SKM-1 (cell line): Measurements from ENCODE around the gene TCF25.

Source experiments
- DNase-seq: peaks from one replicate; lab custom pipeline; 2025; ENCODE audit not compliant: unreplicated experiment; lab: John Stamatoyannopoulos, UW

TCF25 gene

DNA sequence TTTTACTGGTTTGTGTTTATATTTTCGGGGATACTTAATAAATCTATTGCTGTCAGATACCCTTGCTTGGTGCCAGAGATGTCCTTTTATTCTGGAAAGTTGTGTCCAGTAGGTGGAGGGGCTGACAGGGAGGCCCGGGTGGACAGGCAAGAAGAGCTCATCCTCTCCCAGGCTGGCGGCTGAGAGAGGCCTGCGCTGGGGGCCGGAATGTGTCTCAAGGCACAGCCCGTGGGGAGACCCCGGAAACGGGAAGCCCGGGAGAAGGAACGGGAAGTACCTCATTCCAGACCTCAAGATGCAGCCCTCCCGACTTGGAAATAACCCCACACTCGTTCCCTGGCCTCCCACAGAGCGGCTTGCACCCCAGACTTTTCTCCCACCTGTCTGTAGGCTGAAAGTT is 62.6 kb downstream of the TCF25 start:
- no peak for DNase-seq

DNA sequence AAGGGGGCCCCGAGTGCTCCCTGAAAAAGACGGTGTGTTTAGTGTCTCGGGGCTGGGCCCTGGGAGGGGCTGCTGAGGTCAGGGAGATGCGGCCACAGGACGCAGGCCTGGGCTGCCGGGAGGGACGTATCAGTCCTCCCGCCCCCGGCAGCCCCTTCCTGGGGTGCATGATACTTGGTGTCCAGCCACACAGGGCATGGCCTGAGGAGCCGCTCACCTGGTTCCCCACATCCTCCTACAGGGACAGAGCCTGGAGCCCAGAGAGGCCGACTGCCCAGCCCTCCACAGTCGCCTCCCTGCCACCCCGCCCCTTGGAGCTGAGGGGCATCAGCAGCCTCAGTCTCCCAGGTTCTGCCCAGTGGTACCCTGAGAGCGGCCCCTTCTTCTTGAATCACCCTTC is 63.1 kb downstream of the TCF25 start:
- DNase-seq = no peak

GRCh38 chr16:89936981-89937380 is 63.6 kb downstream of the TCF25 start:
- no peak for DNase-seq

DNA sequence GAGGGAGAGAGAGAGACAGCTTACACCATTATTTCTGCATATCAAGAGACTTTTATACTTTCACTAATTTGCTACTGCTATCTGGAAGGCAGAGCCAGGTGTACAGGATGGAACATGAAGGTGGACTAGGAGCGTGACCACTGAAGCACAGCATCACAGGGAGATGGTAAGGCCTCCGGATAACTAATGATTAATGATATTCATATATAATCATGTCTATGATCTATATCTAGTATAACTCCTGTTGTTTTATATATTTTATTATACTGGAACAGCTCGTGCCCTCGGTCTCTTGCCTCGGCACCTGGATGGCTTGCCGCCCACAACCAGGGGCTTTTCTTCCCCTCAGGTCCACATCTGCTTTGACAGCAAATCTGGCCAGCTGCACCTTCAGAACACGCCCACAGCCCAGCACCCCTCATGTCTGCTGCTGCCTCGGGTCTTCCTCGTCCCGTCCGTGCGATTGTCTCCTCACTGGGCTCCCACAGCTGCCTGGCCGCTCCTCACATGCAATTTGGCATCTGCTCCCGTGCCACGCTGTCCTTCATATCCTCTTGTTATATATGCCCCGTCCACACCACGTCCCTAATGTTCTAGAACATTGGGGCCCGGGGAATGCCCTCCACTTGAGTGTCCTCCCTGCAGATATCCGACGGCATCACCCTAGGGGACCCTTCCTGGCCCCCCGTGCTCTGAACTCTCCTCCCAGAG is 64.9 kb downstream of the TCF25 start:
- no peak for DNase-seq

- no peak for DNase-seq
These were observed 71.4 kb downstream of the TCF25 start for GRCh38 chr16:89944773-89945172.

GRCh38 chr16:89945654-89946053 is 72.3 kb downstream of the TCF25 start:
- no peak for DNase-seq

DNA sequence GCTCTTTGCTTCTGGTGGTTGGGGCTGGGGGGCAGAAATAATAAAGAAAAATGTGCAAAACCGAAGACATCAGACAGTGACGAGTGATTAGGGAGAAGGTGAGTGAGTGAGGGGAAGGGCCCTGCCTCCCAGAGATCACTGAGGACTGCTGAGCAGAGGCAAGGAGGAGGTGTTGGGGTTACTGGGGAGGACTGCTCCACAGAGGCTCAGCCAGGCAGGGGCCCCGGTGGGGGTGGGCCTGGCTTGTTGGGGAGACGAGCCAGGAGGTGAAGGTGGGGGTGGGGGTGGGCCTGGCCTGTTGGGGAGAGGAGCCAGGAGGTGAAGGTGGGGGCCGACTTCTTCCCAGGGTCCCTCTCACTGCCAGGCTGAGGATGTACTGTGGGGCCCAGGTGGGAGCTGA is 73.1 kb downstream of the TCF25 start:
- no peak for DNase-seq

DNA sequence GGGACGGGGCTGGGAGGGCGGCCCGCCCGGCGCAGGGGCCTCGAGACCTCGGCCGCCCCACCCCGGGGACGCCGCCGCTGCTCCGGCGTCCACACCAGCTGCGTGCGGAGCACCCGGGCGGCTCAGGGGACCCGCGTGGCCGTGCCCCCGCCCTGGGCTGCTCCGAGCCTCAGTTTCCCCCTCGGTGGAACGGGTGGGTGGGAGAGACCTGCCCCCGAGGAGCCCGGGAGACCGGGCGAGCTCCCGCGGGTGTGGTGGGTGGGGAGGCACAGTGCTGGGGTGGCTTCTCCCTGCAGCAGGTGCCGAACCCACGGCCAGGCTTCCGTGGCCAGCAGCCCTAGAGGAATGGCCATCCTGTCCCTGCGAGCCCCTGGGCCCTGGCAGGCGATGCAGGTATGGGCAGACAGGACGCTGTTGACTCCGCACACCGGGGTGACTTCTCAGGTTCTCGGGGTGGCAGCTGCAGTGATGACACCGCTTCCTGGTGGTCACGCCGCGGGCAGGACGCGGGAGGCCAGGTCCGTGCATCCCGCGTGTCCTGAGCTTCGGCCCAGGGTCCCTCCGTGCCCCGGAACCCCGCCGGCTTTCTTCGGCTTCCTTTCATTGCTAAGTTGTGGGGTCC is 75.8 kb downstream of the TCF25 start:
- no peak for DNase-seq

DNA sequence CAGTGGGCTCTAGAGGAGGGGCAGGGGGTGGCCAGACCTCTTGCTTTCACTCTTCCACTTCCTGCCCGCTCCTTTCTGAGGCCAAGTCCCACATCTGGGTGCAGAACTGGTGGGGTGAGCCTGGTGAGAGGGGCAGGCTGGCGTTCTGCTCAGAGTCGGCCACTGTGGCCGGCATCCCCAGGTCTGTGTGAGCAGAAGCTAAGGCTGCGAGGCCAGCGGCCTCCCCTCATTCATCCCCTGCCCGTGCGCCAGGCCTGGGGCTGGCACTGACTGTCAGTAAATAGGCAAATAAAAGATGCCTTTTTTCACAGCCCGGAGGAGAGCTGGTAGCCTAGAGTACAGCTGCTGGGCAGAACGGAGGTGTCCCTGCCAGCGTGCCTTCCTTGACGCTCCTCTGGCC is 76.4 kb downstream of the TCF25 start:
- no peak for DNase-seq

- DNase-seq = no peak
These were observed 78.1 kb downstream of the TCF25 start for GRCh38 chr16:89951509-89951908.

DNA sequence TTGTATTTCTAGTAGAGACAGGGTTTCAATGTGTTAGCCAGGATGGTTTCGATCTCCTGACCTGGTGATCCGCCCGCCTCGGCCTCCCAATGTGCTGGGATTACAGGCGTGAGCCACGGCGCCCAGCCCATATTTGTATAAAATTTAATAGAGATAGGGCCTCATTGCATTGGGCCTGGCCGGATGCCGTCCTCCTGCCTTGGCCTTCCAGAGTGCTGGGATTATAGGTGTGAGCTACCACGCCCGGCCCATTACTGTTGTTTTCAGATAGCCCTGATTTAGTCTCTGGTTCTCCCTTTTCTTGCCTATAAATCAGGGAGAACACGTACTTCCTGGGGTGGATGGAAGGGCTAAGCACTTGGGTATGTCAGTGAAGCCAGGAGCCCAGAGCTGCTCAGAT is 78.7 kb downstream of the TCF25 start:
- DNase-seq = no peak

DNA sequence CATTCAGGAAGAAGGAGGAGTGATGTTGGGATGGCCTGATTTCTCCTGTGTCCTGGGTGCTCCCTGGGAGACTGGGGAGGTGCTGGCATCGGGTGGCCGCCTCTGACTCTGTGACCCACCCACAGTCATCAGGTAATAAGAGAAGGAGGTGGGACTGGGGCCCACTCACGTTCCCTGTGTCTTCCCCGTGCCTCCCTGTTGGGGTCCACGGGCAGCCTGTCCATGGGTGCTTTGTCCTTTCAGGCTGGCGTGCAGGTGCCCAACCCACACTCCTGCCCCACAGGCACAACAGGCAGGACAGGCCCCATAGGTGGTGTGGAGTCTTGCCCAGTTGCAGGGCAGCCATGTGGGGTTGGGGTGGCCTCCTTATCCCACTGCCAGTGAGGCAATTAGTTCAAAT is 79.2 kb downstream of the TCF25 start:
- DNase-seq = no peak

- DNase-seq = no peak
These were observed 80.4 kb downstream of the TCF25 start for GRCh38 chr16:89953671-89954406.

GRCh38 chr16:89954462-89954861 is 81.1 kb downstream of the TCF25 start:
- no peak for DNase-seq

DNA sequence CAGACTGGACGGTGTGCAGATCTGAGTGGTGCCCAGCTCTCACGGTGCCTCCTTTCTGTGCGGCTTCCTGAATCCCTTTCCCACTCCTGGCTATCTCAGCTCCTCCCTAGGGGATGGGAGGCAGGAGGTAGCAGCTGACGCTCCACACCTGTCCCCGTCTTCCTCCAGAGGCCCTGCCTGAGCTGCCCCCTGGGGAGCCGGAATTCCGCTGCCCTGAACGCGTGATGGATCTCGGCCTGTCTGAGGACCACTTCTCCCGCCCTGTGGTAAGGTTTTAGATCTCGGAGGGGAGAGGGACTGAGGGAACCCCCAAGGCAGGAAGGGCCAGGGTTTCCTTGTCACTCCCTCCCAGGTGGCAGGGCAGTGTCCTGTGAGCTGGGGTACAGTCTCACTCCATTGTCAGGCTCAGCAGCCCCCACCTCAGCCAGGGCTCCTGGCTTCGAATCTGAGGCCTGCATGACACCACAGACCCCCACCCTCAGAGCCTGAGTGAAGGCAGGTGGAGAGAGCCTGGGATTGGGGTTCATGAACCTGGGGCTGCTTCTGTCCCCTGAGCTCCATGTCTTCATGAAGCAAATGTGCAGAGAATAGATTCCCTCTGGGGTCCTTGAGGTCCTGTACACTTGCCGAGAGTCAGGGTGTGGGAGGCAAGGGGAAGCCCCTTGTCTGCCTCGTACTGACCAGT is 81.8 kb downstream of the TCF25 start:
- DNase-seq = no peak

DNA sequence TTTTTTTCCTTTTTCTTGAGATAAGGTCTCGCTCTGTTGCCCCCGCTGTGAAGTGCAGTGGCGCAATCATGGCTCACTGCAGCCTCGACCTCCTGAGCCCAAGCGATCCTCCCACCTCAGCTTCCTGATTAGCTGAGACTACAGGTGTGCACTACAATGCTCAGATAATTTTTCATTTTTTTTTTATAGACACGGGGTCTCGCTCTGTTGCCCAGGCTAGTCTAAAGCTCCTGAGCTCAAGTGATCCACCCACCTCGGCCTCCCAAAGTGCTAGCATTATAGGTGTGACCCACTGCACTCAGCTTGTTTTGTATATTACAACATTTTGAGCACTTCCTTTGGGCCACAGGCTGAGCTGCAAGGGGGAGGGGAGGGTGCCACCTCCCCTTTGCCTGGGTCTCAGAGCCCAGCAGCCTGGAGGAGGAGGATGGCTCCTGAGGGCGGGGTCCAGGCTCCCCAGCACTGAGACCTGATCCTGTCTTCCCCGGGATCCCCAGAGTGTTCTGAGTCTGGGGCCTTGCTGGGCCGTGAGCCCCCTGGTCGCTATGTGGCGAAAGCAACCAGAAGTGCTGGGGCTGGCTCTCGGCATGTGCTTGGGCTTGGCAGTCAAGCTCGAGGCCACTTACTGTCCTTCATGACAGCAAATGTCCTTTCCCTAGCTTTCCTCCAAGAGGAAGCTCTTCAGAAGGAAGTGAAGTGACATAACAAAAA is 83.3 kb downstream of the TCF25 start:
- peak; percentile 56 for DNase-seq

GRCh38 chr16:89957216-89957785 is 83.9 kb downstream of the TCF25 start:
- no peak for DNase-seq

DNA sequence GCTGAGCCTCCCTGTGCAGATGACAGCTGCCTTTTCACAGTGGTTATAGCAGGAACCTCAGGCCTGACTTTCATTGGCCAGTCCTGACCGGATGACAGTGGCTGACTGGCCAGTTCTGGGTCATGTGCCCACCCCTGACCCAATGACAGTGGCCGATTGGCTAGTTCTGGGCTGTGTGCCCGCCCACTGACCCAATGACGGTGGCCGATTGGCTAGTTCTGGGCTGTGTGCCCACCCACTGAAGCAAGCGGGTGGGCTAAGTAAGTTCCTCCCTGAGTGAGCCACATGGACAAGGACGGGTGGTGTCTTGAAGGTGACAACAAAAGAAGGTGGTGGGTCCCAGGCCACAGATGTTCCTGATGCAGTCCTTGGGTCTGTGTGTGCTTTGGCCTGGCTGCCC is 84.7 kb downstream of the TCF25 start:
- no peak for DNase-seq

DNA sequence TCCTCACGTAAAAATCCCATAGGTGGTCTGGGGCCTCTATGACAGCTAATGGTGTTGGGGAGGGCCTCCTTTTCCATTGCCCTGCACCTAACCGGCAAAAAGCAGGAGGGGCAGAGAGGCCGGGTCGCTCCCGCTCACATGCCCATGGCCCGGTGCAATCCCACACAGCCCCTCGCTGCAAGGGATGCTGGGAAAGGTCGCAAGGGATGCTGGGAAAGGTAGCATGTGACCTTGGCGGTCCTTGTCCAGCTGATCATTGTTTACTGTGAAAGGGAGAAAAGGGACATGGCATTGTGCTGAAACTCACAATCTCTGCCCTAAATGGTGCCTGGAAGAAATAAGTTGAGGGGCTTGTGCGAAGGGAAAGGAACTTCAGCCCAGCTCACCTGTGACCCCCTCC is 85.2 kb downstream of the TCF25 start:
- DNase-seq = no peak

- no peak for DNase-seq
These were observed 87.6 kb downstream of the TCF25 start for GRCh38 chr16:89960966-89961365.
